Measurements from ENCODE around the gene SYNPO.

Gene SYNPO

DNA sequence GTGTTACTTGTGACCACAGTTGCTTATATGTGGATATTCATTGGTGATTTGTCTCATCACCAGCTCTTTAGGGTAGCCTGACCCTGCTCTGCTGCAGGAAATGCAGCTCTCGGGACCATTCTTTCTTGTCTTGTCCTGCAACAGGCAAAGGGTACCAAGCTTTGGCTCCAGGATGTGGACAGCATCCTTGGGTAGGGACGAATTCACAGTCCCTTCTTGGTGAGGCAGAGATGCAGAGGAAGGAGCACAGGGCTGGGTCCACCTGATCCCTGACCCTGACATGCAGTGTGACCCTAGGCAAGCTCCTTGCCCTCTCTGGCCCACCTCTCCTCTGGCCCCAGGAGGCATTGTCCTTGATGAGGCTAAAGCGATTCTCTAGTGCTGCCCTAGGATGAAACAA is 37.0 kb upstream of the SYNPO start:
- no peak overlapping the region for H3K27ac Mint-ChIP-seq
- H3K9me3 Mint-ChIP-seq: no peaks in the 10 kb centered on the region
- ATAC-seq: no peak
- H3K36me3 Mint-ChIP-seq: no peaks in the 10 kb centered on the region
- no peaks in the 10 kb centered on the region for H3K27me3 Mint-ChIP-seq
- H3K4me1 Mint-ChIP-seq: no peaks in the 10 kb centered on the region
- H3K4me3 Mint-ChIP-seq: no peak overlapping the region

DNA sequence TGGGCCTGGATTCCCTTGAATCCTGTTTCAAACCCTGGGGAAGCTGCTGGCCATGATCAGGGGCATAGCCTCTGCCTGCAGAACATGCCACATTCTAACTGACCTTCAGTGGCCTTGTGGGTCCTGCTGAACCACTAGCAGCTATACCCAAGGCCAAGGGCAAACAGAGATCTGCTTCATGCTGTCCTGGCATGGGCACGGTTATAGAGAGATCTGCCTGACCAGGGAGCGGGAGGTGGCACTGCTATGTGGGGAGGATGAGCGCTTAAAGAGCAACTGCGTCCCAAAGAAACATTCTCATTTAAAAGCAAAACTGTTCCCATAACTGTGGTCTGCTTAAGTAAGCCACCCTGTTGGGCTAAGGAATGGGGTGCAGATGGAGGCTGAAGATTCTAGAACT is 36.5 kb upstream of the SYNPO start:
- no peak overlapping the region for H3K4me3 Mint-ChIP-seq
- H3K27me3 Mint-ChIP-seq: no peaks in the 10 kb centered on the region
- no peak for ATAC-seq
- H3K27ac Mint-ChIP-seq: no peak overlapping the region
- no peaks in the 10 kb centered on the region for H3K9me3 Mint-ChIP-seq
- no peaks in the 10 kb centered on the region for H3K4me1 Mint-ChIP-seq
- H3K36me3 Mint-ChIP-seq: no peaks in the 10 kb centered on the region

GRCh38 chr5:150604894-150605440 is 35.5 kb upstream of the SYNPO start:
- H3K27me3 Mint-ChIP-seq: no peaks in the 10 kb centered on the region
- no peak for ATAC-seq
- no peaks in the 10 kb centered on the region for H3K4me1 Mint-ChIP-seq
- no peak overlapping the region for H3K27ac Mint-ChIP-seq
- no peaks in the 10 kb centered on the region for H3K36me3 Mint-ChIP-seq
- no peaks in the 10 kb centered on the region for H3K9me3 Mint-ChIP-seq
- H3K4me3 Mint-ChIP-seq: no peak overlapping the region

DNA sequence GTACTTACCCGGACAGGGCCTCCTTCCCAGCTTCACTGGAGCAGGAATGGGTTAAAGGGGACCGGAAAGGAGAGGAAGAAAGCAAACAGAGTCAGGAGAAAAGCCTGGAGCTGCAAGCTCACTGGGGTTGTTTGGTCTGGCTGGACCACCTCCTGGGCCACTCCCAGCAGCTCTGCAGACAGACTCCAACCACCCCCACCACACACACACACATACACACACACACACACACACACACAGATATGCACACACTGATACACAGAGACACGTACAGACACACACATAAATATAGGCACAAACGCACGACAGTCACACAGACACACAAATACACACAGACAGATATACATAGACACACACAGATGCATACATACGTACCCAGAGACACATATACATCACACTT is 34.9 kb upstream of the SYNPO start:
- Mint-ChIP-seq H3K4me3 (no peak overlapping the region), H3K9me3 (no peaks in the 10 kb centered on the region), H3K27me3 (no peaks in the 10 kb centered on the region), H3K36me3 (no peaks in the 10 kb centered on the region), H3K4me1 (no peaks in the 10 kb centered on the region), H3K27ac (no peak overlapping the region)
- no peak for ATAC-seq

DNA sequence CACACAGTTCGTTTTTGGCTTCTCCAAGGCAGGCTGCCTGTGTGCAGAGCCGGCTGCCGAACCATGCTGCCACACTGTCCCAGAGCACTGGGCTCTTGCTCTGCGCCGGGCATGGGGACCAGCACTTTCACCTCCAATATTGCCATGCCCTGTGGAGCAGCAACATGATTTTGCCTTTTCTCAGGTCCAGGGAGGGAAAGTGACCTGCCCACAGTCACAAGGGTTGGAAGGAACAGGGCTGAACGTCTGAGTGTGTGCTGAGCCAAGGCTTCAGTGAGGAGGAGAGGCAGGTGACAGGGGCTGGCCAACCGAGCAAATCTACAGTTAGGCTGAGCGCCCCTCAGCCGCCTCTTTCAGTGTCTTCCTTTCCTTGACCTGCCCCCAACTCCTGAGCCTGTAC is 34.0 kb upstream of the SYNPO start:
- ATAC-seq: no peak
- H3K27ac Mint-ChIP-seq: no peak overlapping the region
- no peak overlapping the region for H3K4me3 Mint-ChIP-seq
- H3K9me3 Mint-ChIP-seq: no peaks in the 10 kb centered on the region
- H3K36me3 Mint-ChIP-seq: no peaks in the 10 kb centered on the region
- no peaks in the 10 kb centered on the region for H3K4me1 Mint-ChIP-seq
- no peaks in the 10 kb centered on the region for H3K27me3 Mint-ChIP-seq

GRCh38 chr5:150607105-150607504 is 33.4 kb upstream of the SYNPO start:
- ATAC-seq: no peak
- Mint-ChIP-seq H3K4me3 (no peak overlapping the region), H3K4me1 (no peaks in the 10 kb centered on the region), H3K9me3 (no peaks in the 10 kb centered on the region), H3K27me3 (no peaks in the 10 kb centered on the region), H3K36me3 (no peaks in the 10 kb centered on the region), H3K27ac (no peak overlapping the region)

DNA sequence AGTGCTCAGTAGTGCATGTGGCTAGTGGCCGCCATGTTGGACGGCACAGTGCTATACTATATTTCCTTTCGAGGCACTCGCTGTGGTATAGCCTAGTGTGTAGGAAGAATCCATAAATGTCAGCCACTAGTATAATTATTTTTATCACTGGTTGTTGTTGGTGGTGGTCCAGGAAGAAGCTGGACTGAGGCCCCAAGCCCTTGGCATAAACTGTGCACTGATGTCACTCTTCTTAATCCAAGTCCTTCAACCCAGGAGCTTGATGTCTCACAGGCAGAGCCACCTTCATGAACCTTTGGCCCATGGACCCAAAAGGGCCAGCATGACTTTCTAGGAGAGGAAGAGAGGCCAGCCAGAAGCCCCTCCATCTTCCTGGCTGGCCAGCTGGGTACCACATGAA is 32.5 kb upstream of the SYNPO start:
- no peak overlapping the region for H3K27ac Mint-ChIP-seq
- H3K4me1 Mint-ChIP-seq: no peaks in the 10 kb centered on the region
- no peaks in the 10 kb centered on the region for H3K27me3 Mint-ChIP-seq
- no peaks in the 10 kb centered on the region for H3K36me3 Mint-ChIP-seq
- no peak for ATAC-seq
- H3K9me3 Mint-ChIP-seq: no peaks in the 10 kb centered on the region
- no peak overlapping the region for H3K4me3 Mint-ChIP-seq

DNA sequence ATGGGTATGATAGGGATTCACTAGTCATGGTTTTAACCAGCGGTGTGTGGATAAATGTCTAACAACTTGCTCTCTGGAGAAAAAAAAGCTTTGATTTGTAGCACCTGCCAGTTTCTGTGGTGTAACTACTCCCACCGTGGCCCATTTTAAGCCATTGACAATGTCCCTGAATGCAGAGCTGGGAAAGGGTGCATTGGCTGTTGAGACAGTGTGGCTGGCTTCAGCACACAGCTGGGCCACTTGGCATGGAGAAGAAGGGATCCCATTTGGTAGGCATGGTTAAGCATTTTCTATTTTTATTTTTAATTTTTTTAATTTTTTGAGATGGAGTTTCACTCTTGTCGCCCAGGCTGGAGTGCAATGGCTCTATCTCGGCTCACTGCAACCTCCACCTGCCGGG is 31.5 kb upstream of the SYNPO start:
- no peak overlapping the region for H3K4me3 Mint-ChIP-seq
- H3K4me1 Mint-ChIP-seq: no peaks in the 10 kb centered on the region
- no peak for ATAC-seq
- H3K9me3 Mint-ChIP-seq: no peaks in the 10 kb centered on the region
- H3K27ac Mint-ChIP-seq: no peak overlapping the region
- no peaks in the 10 kb centered on the region for H3K36me3 Mint-ChIP-seq
- no peaks in the 10 kb centered on the region for H3K27me3 Mint-ChIP-seq

DNA sequence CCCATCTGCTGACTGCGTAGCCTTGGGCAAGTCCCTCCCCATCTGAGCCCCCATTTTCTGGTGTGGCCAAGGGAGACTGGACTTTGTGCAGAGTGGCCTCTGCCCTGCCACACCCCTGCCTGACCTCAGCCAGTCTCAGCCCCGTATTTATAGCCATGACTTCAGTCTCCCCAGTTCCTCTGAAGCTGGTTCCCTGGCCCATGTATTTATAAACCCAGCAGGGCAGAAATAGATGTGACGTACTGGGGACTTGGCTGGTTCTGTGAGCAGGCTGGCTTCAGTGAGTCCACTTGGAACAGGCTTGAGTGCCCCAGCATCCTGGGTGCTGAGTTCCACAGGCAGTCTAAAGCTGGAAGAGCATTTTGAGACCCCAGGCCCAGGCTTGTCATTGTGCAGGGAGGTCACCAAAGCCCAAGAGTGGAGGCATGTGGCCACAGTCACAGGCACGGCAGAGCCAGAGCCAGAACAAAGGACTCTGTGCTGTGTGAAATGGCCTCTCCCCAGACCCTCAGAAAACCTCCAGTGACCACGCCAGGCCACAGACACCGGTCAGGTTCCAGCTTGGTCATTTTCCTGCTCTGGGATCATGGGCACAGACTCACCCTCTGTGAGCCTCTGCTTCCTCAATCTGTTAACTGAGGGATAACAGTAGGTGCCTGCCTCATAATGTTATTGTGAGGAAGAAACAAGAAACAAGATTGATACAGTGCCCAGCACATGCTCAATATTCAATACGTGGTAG is 30.4 kb upstream of the SYNPO start:
- no peaks in the 10 kb centered on the region for H3K36me3 Mint-ChIP-seq
- no peak overlapping the region for H3K4me3 Mint-ChIP-seq
- no peak for ATAC-seq
- H3K27me3 Mint-ChIP-seq: no peaks in the 10 kb centered on the region
- no peak overlapping the region for H3K27ac Mint-ChIP-seq
- H3K4me1 Mint-ChIP-seq: no peaks in the 10 kb centered on the region
- no peaks in the 10 kb centered on the region for H3K9me3 Mint-ChIP-seq

DNA sequence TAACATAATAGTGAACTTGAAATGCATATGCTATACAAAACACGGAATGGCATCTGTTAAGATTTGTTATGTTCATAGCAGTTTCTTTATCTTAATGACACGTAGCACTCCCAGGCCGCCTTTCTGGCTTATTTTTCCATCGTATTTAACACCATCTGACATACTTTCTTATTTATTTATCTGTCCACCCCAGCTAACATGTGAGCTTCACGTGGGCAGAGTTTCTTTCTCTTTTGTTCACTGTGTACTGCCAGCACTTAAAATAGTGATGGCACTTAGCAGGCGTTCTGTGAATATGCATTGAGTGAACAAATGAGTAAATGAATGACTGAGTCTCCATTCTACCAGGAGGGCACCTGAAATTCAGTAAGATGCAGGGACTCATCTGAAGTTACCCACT is 29.4 kb upstream of the SYNPO start:
- no peaks in the 10 kb centered on the region for H3K36me3 Mint-ChIP-seq
- H3K9me3 Mint-ChIP-seq: no peaks in the 10 kb centered on the region
- peaks cover 4% of the 10 kb centered on the region for H3K27me3 Mint-ChIP-seq
- H3K27ac Mint-ChIP-seq: no peak overlapping the region
- no peak for ATAC-seq
- H3K4me3 Mint-ChIP-seq: no peak overlapping the region
- H3K4me1 Mint-ChIP-seq: no peaks in the 10 kb centered on the region

GRCh38 chr5:150612405-150612804 is 28.1 kb upstream of the SYNPO start:
- Mint-ChIP-seq H3K4me1 (no peaks in the 10 kb centered on the region), H3K27me3 (peaks cover 16% of the 10 kb centered on the region), H3K27ac (no peak overlapping the region), H3K36me3 (no peaks in the 10 kb centered on the region), H3K9me3 (no peaks in the 10 kb centered on the region), H3K4me3 (no peak overlapping the region)
- ATAC-seq: no peak

DNA sequence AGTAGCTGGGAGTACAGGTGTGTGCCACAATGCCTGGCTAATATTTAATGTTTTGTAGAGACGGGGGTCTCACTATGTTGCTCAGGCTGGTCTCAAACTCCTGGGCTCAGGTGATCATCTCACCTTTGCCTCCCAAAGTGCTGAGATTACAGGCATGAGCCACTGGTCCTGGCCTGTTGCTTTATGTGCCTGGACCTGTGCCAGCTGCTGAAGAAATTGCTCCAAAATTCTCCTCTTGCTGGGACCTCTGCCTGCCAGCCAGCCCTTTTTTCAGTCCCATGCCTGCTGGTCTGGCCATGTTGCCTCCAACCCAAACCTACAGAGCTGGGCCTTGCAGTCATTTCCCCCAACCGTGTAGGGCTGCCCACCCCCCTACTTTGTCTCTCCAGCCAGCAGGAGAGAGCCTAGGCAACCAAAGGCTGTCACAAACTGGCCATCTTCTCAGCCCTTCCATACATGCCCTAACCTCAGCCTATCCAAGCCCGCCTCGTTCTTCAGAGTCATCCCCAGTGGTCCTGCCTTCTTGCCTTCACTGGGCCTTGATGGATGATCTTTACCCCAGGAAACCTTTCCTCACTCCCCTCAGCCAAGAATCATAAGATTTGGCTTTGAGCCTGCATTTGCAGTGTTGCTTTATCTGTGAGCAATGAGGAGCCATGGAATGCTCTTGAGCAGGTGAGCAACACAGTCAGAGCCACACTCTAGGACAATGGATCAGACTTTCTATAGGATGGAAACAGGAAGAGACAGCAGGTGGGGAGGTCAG is 27.4 kb upstream of the SYNPO start:
- no peaks in the 10 kb centered on the region for H3K4me1 Mint-ChIP-seq
- H3K27me3 Mint-ChIP-seq: peaks cover 16% of the 10 kb centered on the region
- H3K36me3 Mint-ChIP-seq: no peaks in the 10 kb centered on the region
- H3K9me3 Mint-ChIP-seq: no peaks in the 10 kb centered on the region
- no peak overlapping the region for H3K4me3 Mint-ChIP-seq
- no peak for ATAC-seq
- no peak overlapping the region for H3K27ac Mint-ChIP-seq

DNA sequence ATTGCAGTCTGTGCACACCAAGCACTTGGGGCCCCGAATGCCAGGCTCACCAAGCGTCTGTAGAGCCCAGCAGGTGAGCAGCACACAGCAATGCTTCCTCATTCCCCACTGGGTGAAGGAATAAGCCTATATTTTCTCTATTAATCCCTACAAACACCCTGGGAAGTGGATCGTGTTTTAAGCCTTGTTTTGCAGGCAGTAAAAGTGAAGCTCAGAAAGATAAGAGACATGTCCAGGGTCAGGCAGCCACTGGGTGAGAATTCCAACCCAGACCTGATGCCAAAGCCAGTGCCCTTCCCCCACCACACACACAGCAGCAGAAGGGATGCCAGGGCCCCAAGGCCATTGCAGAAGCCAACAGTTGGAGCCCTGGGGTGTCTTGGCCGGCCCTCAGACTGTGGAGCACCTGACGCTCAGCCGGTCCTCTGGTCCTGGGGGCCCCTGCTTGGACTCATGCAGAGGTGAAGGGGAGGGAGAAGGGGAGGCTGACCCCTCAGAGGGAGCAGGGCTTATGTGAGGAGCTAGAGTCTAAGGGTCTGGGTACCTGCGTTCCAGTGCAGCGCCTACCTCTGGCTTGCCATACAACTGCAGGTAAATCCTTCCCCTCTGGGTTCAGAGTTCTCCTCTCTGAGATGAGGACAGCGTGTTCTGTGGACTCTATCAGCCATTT is 26.3 kb upstream of the SYNPO start:
- no peak for ATAC-seq
- no peaks in the 10 kb centered on the region for H3K4me1 Mint-ChIP-seq
- H3K27me3 Mint-ChIP-seq: peaks cover 16% of the 10 kb centered on the region
- no peaks in the 10 kb centered on the region for H3K36me3 Mint-ChIP-seq
- H3K9me3 Mint-ChIP-seq: no peaks in the 10 kb centered on the region
- no peak overlapping the region for H3K27ac Mint-ChIP-seq
- no peak overlapping the region for H3K4me3 Mint-ChIP-seq

- H3K4me3 Mint-ChIP-seq: no peak overlapping the region
- H3K4me1 Mint-ChIP-seq: no peaks in the 10 kb centered on the region
- H3K9me3 Mint-ChIP-seq: no peaks in the 10 kb centered on the region
- ATAC-seq: no peak
- H3K27me3 Mint-ChIP-seq: peaks cover 16% of the 10 kb centered on the region
- H3K27ac Mint-ChIP-seq: no peak overlapping the region
- no peaks in the 10 kb centered on the region for H3K36me3 Mint-ChIP-seq
These were observed 25.8 kb upstream of the SYNPO start for GRCh38 chr5:150614661-150615060.

GRCh38 chr5:150615141-150615699 is 25.2 kb upstream of the SYNPO start:
- Mint-ChIP-seq H3K4me3 (no peak overlapping the region), H3K9me3 (no peaks in the 10 kb centered on the region), H3K4me1 (no peaks in the 10 kb centered on the region), H3K27ac (no peak overlapping the region), H3K36me3 (no peaks in the 10 kb centered on the region), H3K27me3 (peaks cover 16% of the 10 kb centered on the region)
- no peak for ATAC-seq

All from stimulated activated memory B cell treated with anti-CD40 and anti-IgM and Interleukin-4, amounts not matched to agents 10 μg/mL and 1 μg/mL and 100 μg/mL, for 72 hours (primary cell).